ENCODE data around the gene CCL22. TPM values are rescaled to one million over a fixed set of nuclear protein-coding genes. Genes with fewer than 3 reads are reported as not detected.

The CCL22 gene
- total RNA-seq, 1 experiment from 2014 or later: not detected

DNA sequence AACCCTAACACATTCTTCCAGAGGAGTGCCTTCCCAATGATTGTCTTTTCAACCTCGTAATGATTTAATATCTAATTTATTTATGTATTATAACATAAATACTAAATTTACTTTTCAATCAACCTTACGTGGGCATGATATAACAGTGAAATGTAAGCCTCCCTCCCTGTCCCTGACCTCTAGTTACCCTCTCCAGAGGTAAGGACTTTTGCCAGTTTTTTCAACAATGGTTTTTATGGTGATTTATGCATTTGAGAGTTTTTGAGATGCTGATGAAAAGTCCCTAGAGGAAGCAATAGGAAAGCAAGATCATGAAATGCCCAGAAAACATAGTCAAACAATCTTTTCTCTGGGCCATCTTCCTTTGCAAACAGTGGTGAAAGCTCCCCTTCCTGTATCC lies 38.9 kb upstream of the CCL22 start:
- no peak overlapping the region for H3K56ac ChIP-seq (ENCODE audit: insufficient read length, low read depth, low read length)
- H3K9ac ChIP-seq (ENCODE audit: extremely low read depth, insufficient read length, low read length): no peak overlapping the region
- H4K5ac ChIP-seq (ENCODE audit: insufficient read length, low read depth, low read length): no peak overlapping the region
- H3K36me3 Mint-ChIP-seq (ENCODE audit: insufficient read depth in 1 of 3, low read depth in 3 of 3): no peaks in the 10 kb centered on the region
- no peaks in the 10 kb centered on the region; a peak in 1 of 5 replicates for H3K9me3 Mint-ChIP-seq
- H3K23ac ChIP-seq (ENCODE audit: insufficient read length, low read depth, low read length): no peak overlapping the region
- H2AK5ac ChIP-seq (ENCODE audit: insufficient read length, low read length): no peak overlapping the region
- H3K27ac Mint-ChIP-seq: no peak overlapping the region
- H3K9me3 ChIP-seq (ENCODE audit: control insufficient read depth, low read depth, low read length): no peaks in the 10 kb centered on the region
- H2BK12ac ChIP-seq (ENCODE audit: insufficient read length, low read depth, low read length): no peak overlapping the region
- peaks cover 4% of the 10 kb centered on the region; the same call in 1 of the 2 replicates for H3K4me1 ChIP-seq (ENCODE audit: insufficient read depth, low read length)
- H3K79me1 ChIP-seq (ENCODE audit: insufficient read depth, low read depth, low read length, poor library complexity, severe bottlenecking): no peaks in the 10 kb centered on the region
- peaks cover 16 to 21% of the 10 kb centered on the region in 2 experiments for H3K4me1 Mint-ChIP-seq
- H3K4me2 ChIP-seq (ENCODE audit: insufficient read depth, insufficient read length, low read length): no peak overlapping the region
- H4K8ac ChIP-seq (replicated peaks; ENCODE audit: insufficient read length, low read depth, low read length): no peak overlapping the region
- no peak overlapping the region for H2BK20ac ChIP-seq (ENCODE audit: low read depth, low read length, poor library complexity, severe bottlenecking)
- no peaks in the 10 kb centered on the region for H4K20me1 ChIP-seq (ENCODE audit: control insufficient read depth, insufficient read depth, insufficient read length)
- no peak overlapping the region for H2BK15ac ChIP-seq (ENCODE audit: low read depth, low read length)
- no peak overlapping the region for H2BK120ac ChIP-seq (ENCODE audit: low read depth, low read length, poor library complexity, severe bottlenecking)
- DNase-seq: no peak
- no peak overlapping the region for H4K91ac ChIP-seq (ENCODE audit: insufficient read length, low read depth, low read length)
- H3T11ph ChIP-seq (ENCODE audit: low read length): no peak overlapping the region
- H3K27ac ChIP-seq (ENCODE audit: insufficient read length, low read depth, low read length): no peak overlapping the region
- H3K79me2 ChIP-seq (ENCODE audit: insufficient read depth, low read length): no peaks in the 10 kb centered on the region
- H3K23me2 ChIP-seq (ENCODE audit: insufficient read length, low read depth, low read length, poor library complexity, severe bottlenecking): no peaks in the 10 kb centered on the region
- no peak overlapping the region for H2BK5ac ChIP-seq (ENCODE audit: insufficient read length, low read length)
- H3K14ac ChIP-seq (ENCODE audit: insufficient read depth, low read length): no peak overlapping the region
- H3K4ac ChIP-seq (ENCODE audit: low read depth, low read length): no peak overlapping the region
- no CpG with 5 or more reads among the region's 2 CpGs for WGBS (ENCODE audit: extremely low coverage, insufficient read length, low lambda C conversion rate)
- no peaks in the 10 kb centered on the region; the same call in 1 of the 2 replicates for H3K27me3 Mint-ChIP-seq (ENCODE audit: low read depth)
- TF ChIP-seq, protein P1, sequence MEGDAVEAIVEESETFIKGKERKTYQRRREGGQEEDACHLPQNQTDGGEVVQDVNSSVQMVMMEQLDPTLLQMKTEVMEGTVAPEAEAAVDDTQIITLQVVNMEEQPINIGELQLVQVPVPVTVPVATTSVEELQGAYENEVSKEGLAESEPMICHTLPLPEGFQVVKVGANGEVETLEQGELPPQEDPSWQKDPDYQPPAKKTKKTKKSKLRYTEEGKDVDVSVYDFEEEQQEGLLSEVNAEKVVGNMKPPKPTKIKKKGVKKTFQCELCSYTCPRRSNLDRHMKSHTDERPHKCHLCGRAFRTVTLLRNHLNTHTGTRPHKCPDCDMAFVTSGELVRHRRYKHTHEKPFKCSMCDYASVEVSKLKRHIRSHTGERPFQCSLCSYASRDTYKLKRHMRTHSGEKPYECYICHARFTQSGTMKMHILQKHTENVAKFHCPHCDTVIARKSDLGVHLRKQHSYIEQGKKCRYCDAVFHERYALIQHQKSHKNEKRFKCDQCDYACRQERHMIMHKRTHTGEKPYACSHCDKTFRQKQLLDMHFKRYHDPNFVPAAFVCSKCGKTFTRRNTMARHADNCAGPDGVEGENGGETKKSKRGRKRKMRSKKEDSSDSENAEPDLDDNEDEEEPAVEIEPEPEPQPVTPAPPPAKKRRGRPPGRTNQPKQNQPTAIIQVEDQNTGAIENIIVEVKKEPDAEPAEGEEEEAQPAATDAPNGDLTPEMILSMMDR (conservative IDR thresholded peaks at IDR 0.05): no peak
- no peak overlapping the region for H3K4me3 Mint-ChIP-seq
- H3K27me3 ChIP-seq (ENCODE audit: insufficient read depth, low read length): no peaks in the 10 kb centered on the region
- H3K18ac ChIP-seq (ENCODE audit: insufficient read length, low read depth, low read length): no peak overlapping the region
- no peak overlapping the region for H2AFZ ChIP-seq (ENCODE audit: low read length)

Measured in H9 (cell line).